Osteoblast (primary cell): ENCODE results near the gene MARCHF7. TPM values are rescaled to one million over a fixed set of nuclear protein-coding genes. Genes with fewer than 3 reads are reported as not detected.

Experiments used
- DNase-seq: peaks from one replicate; pipeline ENCODE4 v3.0.0; 2011; ENCODE audit warnings: low spot score, mixed read lengths; ENCODE audit not compliant: insufficient read length; ENCODE audit errors: missing footprints
- H2AFZ ChIP-seq: 2 replicates; pipeline ENCODE4 v1.6.0; 2011; ENCODE audit warnings: mild to moderate bottlenecking, low read length
- H3K27ac ChIP-seq: 2 replicates; pipeline ENCODE4 v1.5.1; 2011; ENCODE audit warnings: mild to moderate bottlenecking, low read depth, low read length, moderate library complexity
- H3K27me3 ChIP-seq: 2 replicates; pipeline ENCODE4 v1.6.0; 2012; ENCODE audit warnings: mild to moderate bottlenecking, control low read depth, inconsistent platforms, low read length, moderate library complexity; ENCODE audit not compliant: insufficient read depth
- H3K36me3 ChIP-seq: 2 replicates; pipeline ENCODE4 v1.5.1; 2011; ENCODE audit warnings: mild to moderate bottlenecking, low read length, control low read depth, moderate library complexity; ENCODE audit not compliant: insufficient read depth
- H3K4me1 ChIP-seq: 2 replicates; pipeline ENCODE4 v1.5.1; 2011; ENCODE audit warnings: mild to moderate bottlenecking, low read length, control low read depth, moderate library complexity; ENCODE audit not compliant: insufficient read depth
- H3K4me2 ChIP-seq: 2 replicates; pipeline ENCODE4 v1.6.0; 2011; ENCODE audit warnings: mild to moderate bottlenecking, low read length; ENCODE audit not compliant: insufficient read depth
- H3K4me3 ChIP-seq: fragments of 200-600 bp; sonication (generic); 3 replicates; pipeline ENCODE4 v1.5.1; 2012; ENCODE audit warnings: mild to moderate bottlenecking, low read length, inconsistent platforms; ENCODE audit not compliant: insufficient read depth
- H3K79me2 ChIP-seq: 2 replicates; pipeline ENCODE4 v1.6.0; 2012; ENCODE audit warnings: mild to moderate bottlenecking, low read length, control low read depth, inconsistent platforms; ENCODE audit not compliant: insufficient read depth
- H3K9me3 ChIP-seq: 2 replicates; pipeline ENCODE4 v1.5.1; 2011; ENCODE audit warnings: low read depth, low read length, control low read depth
- H4K20me1 ChIP-seq: 2 replicates; pipeline ENCODE4 v1.6.0; 2012; ENCODE audit warnings: mild to moderate bottlenecking, low read length, control low read depth; ENCODE audit not compliant: insufficient read depth
- CTCF ChIP-seq: IDR thresholded peaks from 2 replicates; pipeline ENCODE4 v1.5.1; 2011; ENCODE audit warnings: mild to moderate bottlenecking, low read depth, low read length, moderate library complexity; ENCODE audit errors: extremely low read depth
- total RNA-seq: library from RNA; depleted of rRNA; stranded (reverse); fragments of >200 nt; gene quantifications from 2 replicates; pipeline ENCODE4 v1.2.3, GENCODE V29; 2012

Gene MARCHF7
- total RNA-seq, 1 donor = 106 TPM

GRCh38 chr2:159680692-159681091, 31.6 kb upstream of the MARCHF7 start:
- H3K4me2 ChIP-seq = no peak overlapping the region
- no peaks in the 10 kb centered on the region for H3K9me3 ChIP-seq
- no peaks in the 10 kb centered on the region for H3K79me2 ChIP-seq
- peaks cover 12% of the 10 kb centered on the region for H3K4me1 ChIP-seq
- H3K27me3 ChIP-seq = no peaks in the 10 kb centered on the region
- no peaks in the 10 kb centered on the region for H3K36me3 ChIP-seq
- DNase-seq = no peak
- H3K27ac ChIP-seq = no peak overlapping the region
- no peak for TF ChIP-seq CTCF
- no peaks in the 10 kb centered on the region for H4K20me1 ChIP-seq
- H2AFZ ChIP-seq = no peak overlapping the region
- no peak overlapping the region for H3K4me3 ChIP-seq

GRCh38 chr2:159683817-159684216, 28.5 kb upstream of the MARCHF7 start:
- H3K36me3 ChIP-seq = no peaks in the 10 kb centered on the region
- no peaks in the 10 kb centered on the region for H3K9me3 ChIP-seq
- H3K79me2 ChIP-seq = no peaks in the 10 kb centered on the region
- peaks cover 12% of the 10 kb centered on the region for H3K4me1 ChIP-seq
- no peaks in the 10 kb centered on the region for H4K20me1 ChIP-seq
- H3K27me3 ChIP-seq = no peaks in the 10 kb centered on the region
- H3K4me2 ChIP-seq = no peak overlapping the region
- H3K4me3 ChIP-seq = no peak overlapping the region
- H2AFZ ChIP-seq = no peak overlapping the region
- no peak for TF ChIP-seq CTCF
- no peak overlapping the region for H3K27ac ChIP-seq
- DNase-seq = no peak

- DNase-seq = peak; percentile 77
- H3K4me2 ChIP-seq = no peak overlapping the region
- TF ChIP-seq CTCF = no peak
- H3K27ac ChIP-seq = peak overlapping the region; percentile 25
- H3K79me2 ChIP-seq = no peaks in the 10 kb centered on the region
- no peaks in the 10 kb centered on the region for H3K36me3 ChIP-seq
- H4K20me1 ChIP-seq = no peaks in the 10 kb centered on the region
- no peaks in the 10 kb centered on the region for H3K27me3 ChIP-seq
- no peaks in the 10 kb centered on the region for H3K9me3 ChIP-seq
- H3K4me3 ChIP-seq = no peak overlapping the region
- no peak overlapping the region for H2AFZ ChIP-seq
- peaks cover 12% of the 10 kb centered on the region for H3K4me1 ChIP-seq
These were observed 27.5 kb upstream of the MARCHF7 start for GRCh38 chr2:159684796-159685195.

- Histone ChIP-seq H3K36me3 (no peaks in the 10 kb centered on the region), H3K27me3 (no peaks in the 10 kb centered on the region), H3K4me3 (no peak overlapping the region), H3K4me1 (no peaks in the 10 kb centered on the region), H4K20me1 (no peaks in the 10 kb centered on the region), H3K27ac (no peak overlapping the region), H3K9me3 (no peaks in the 10 kb centered on the region), H2AFZ (no peak overlapping the region), H3K79me2 (no peaks in the 10 kb centered on the region), H3K4me2 (no peak overlapping the region)
- DNase-seq = no peak
- TF ChIP-seq CTCF = no peak
These were observed 17.7 kb upstream of the MARCHF7 start for GRCh38 chr2:159694500-159695040.
